SH-SY5Y (cell line): Measurements from ENCODE around the gene PCGF1.

Experiments
- GATA2 ChIP-seq: IDR thresholded peaks from 2 replicates; pipeline ENCODE4 v1.6.1; 2011; ENCODE audit warnings: mild to moderate bottlenecking, low read depth, low read length
- GATA3 ChIP-seq: IDR thresholded peaks from 2 replicates; pipeline ENCODE4 v1.6.1; 2011; ENCODE audit warnings: low read depth, mild to moderate bottlenecking, low read length, moderate library complexity

- TF ChIP-seq GATA2: no peak
- no peak for TF ChIP-seq GATA3
These were observed 26.9 kb upstream of the PCGF1 start for GRCh38 chr2:74534411-74534810.
